WTC11 (cell line): ENCODE data around the gene MAEA. TPM values are rescaled to one million over a fixed set of nuclear protein-coding genes. Genes with fewer than 3 reads are reported as not detected.
A peak's percentile ranks its signal among the peaks of the same experiment; 100 is the strongest.

Experiments used
- ATAC-seq: fragments of 200-7000 bp; cut with Tn5 transposase; 2 replicates; pipeline ENCODE4 v1.10.0; 2021; ENCODE audit warnings: mild to moderate bottlenecking, moderate library complexity
- CTCF ChIA-PET: fragments of 300-600 bp; sonication (Branson Sonifier 250); formaldehyde crosslinking; loops from one replicate; lab custom pipeline; 2021; ENCODE audit warnings: antibody characterized with exemption; lab: Charles Lee
- POLR2A ChIA-PET: fragments of 350-600 bp; sonication (Branson Sonifier 250); formaldehyde crosslinking; loops from one replicate; lab custom pipeline; 2021; ENCODE audit warnings: antibody characterized with exemption; lab: Charles Lee
- DNase-seq: peaks from one replicate; pipeline ENCODE4 v3.0.0; 2021; ENCODE audit warnings: low spot score
- H3K27ac Mint-ChIP-seq: 2 replicates; pipeline ENCODE4 v1.8.0; 2021; ENCODE audit warnings: mixed read lengths
- H3K27me3 Mint-ChIP-seq: 2 replicates; pipeline ENCODE4 v1.8.0; 2021; ENCODE audit warnings: low read depth, mild to moderate bottlenecking, moderate library complexity, mixed read lengths
- H3K36me3 Mint-ChIP-seq: 2 replicates; pipeline ENCODE4 v1.8.0; 2021; ENCODE audit warnings: mixed read lengths
- H3K4me1 Mint-ChIP-seq: 2 replicates; pipeline ENCODE4 v1.8.0; 2022; ENCODE audit warnings: mixed read lengths
- H3K4me3 Mint-ChIP-seq: 2 replicates; pipeline ENCODE4 v1.8.0; 2021; ENCODE audit warnings: mild to moderate bottlenecking, moderate library complexity, mixed read lengths
- H3K9me3 Mint-ChIP-seq: 2 replicates; pipeline ENCODE4 v1.8.0; 2021; ENCODE audit warnings: mixed read lengths
- CDX4 ChIP-seq: fragments of 250-450 bp; sonication (Bioruptor Pico); IDR thresholded peaks from 2 replicates; pipeline ENCODE4 v1.9.0; 2021; ENCODE audit warnings: moderate library complexity, mild to moderate bottlenecking, inconsistent platforms, borderline replicate concordance
- E2F5 ChIP-seq: sonication (generic); formaldehyde crosslinking; IDR thresholded peaks from 2 replicates; pipeline ENCODE4 v1.8.1; 2022; ENCODE audit warnings: mild to moderate bottlenecking, moderate library complexity, missing genetic modification reagents
- ETV6 ChIP-seq: sonication (generic); formaldehyde crosslinking; IDR thresholded peaks from 2 replicates; pipeline ENCODE4 v1.8.1; 2022; ENCODE audit warnings: mild to moderate bottlenecking, missing genetic modification reagents
- GRHL2 ChIP-seq: fragments of 250-450 bp; sonication (Bioruptor Pico); IDR thresholded peaks from 2 replicates; pipeline ENCODE4 v1.8.0; 2022; ENCODE audit warnings: mild to moderate bottlenecking, moderate library complexity; ENCODE audit not compliant: insufficient replicate concordance, severe bottlenecking
- IRF2 ChIP-seq: sonication (generic); formaldehyde crosslinking; IDR thresholded peaks from 2 replicates; pipeline ENCODE4 v1.8.0; 2022; ENCODE audit warnings: low read depth, missing genetic modification reagents, borderline replicate concordance
- JUN ChIP-seq: sonication (generic); formaldehyde crosslinking; IDR thresholded peaks from 2 replicates; pipeline ENCODE4 v1.8.0; 2023; ENCODE audit warnings: mild to moderate bottlenecking, missing genetic modification reagents
- MXD4 ChIP-seq: fragments of 250-450 bp; sonication (Bioruptor Pico); IDR thresholded peaks from 2 replicates; pipeline ENCODE4 v1.8.0; 2021; ENCODE audit warnings: mild to moderate bottlenecking, moderate library complexity, borderline replicate concordance
- NR1H2 ChIP-seq: sonication (generic); formaldehyde crosslinking; IDR thresholded peaks from 2 replicates; pipeline ENCODE4 v1.9.0; 2021; ENCODE audit warnings: mild to moderate bottlenecking, moderate library complexity, missing genetic modification reagents
- SMAD3 ChIP-seq: sonication (generic); formaldehyde crosslinking; IDR thresholded peaks from 2 replicates; pipeline ENCODE4 v1.8.0; 2022; ENCODE audit warnings: missing genetic modification reagents, mild to moderate bottlenecking, borderline replicate concordance
- ZBTB43 ChIP-seq: sonication (generic); formaldehyde crosslinking; IDR thresholded peaks from 2 replicates; pipeline ENCODE4 v1.8.1; 2023; ENCODE audit warnings: mild to moderate bottlenecking, missing genetic modification reagents
- ZNF138 ChIP-seq: sonication (generic); formaldehyde crosslinking; conservative IDR thresholded peaks from 2 replicates; pipeline ENCODE4 v1.8.1; 2022; ENCODE audit warnings: mild to moderate bottlenecking, moderate library complexity, missing genetic modification reagents
- ZNF263 ChIP-seq: sonication (generic); formaldehyde crosslinking; IDR thresholded peaks from 2 replicates; pipeline ENCODE4 v1.8.1; 2022; ENCODE audit warnings: low read depth, mild to moderate bottlenecking, moderate library complexity, missing genetic modification reagents
- ZNF281 ChIP-seq: sonication (generic); formaldehyde crosslinking; IDR thresholded peaks from 2 replicates; pipeline ENCODE4 v1.8.0; 2023; ENCODE audit warnings: mild to moderate bottlenecking, missing genetic modification reagents
- ZNF512 ChIP-seq: sonication (generic); formaldehyde crosslinking; IDR thresholded peaks from 2 replicates; pipeline ENCODE4 v1.8.1; 2022; ENCODE audit warnings: missing genetic modification reagents, borderline replicate concordance
- ZNF671 ChIP-seq: fragments of 250-450 bp; sonication (Bioruptor Pico); IDR thresholded peaks from 2 replicates; pipeline ENCODE4 v1.8.0; 2021; ENCODE audit warnings: mild to moderate bottlenecking
- total RNA-seq: library from RNA; stranded (reverse); gene quantifications from 3 replicates; pipeline ENCODE4 v1.2.3, GENCODE V29; 2021
- TF ChIP-seq, protein P1 (sequence below): fragments of 250-450 bp; sonication (Bioruptor Pico); IDR thresholded peaks from 2 replicates; pipeline ENCODE4 v1.9.0; 2021; ENCODE audit warnings: mild to moderate bottlenecking, borderline replicate concordance

MAEA gene
- total RNA-seq, 1 experiment from 2014 or later: 86.9 TPM

DNA sequence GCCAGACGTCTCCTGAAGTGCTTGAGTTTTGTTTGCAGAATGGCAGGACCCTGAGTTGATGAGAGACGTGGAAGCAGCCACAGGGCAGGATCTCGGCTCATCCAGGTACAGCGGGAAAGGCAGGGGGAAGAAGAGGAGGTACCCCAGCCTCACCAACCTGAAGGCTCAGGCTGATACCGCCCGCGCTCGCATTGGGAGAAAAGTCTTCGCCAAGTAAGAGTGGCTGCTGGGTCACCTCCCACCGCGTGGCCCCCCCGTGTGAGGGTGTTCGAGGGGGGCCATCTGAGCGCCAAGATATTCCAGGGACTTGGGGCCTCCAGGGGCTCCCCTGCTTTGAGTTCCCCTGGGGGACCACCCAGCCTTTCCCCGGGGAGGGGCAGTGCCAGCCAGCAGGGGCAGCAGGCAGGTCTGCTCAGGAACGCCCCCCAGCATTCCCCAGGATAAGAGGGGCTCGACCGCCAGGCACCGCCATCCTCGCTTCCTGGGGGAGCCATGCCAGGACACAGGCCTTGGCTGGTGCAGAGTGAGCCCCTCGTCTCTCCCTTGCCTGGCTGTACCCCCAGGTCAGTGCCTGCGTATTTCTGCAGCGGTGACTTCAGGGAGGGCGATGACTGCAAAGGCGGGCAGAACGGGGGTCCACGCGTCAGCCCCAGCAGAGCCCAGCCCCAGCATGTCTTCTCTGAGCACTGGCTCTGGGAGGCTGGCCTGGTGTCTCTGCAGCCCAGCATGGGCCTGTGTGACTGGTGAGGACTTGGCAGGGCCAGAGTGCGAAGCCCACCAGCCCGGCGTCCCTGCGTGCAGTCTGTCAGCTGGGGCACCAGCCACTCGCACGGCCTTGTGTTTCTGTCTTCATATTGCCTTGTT is 94.3 kb downstream of the MAEA start:
- Mint-ChIP-seq H3K9me3 (peaks cover 11% of the 10 kb centered on the region), H3K27me3 (no peaks in the 10 kb centered on the region), H3K4me3 (no peak overlapping the region), H3K36me3 (peaks cover 17% of the 10 kb centered on the region), H3K4me1 (no peaks in the 10 kb centered on the region), H3K27ac (no peak overlapping the region)
- ATAC-seq: no peak
- ChIA-PET CTCF (no interaction called here), POLR2A (no interaction called here)
- TF ChIP-seq SMAD3 (CRISPR knock-in tag) (no peak), ZNF671 (CRISPR knock-in tag) (no peak), ZBTB43 (CRISPR knock-in tag) (no peak), NR1H2 (CRISPR knock-in tag) (no peak), ZNF281 (CRISPR knock-in tag) (no peak), ZNF512 (CRISPR knock-in tag) (no peak), ZNF138 (CRISPR knock-in tag) (no peak), MXD4 (CRISPR knock-in tag) (no peak), E2F5 (CRISPR knock-in tag) (no peak), IRF2 (CRISPR knock-in tag) (no peak)
- peak; percentile 8 for DNase-seq

DNA sequence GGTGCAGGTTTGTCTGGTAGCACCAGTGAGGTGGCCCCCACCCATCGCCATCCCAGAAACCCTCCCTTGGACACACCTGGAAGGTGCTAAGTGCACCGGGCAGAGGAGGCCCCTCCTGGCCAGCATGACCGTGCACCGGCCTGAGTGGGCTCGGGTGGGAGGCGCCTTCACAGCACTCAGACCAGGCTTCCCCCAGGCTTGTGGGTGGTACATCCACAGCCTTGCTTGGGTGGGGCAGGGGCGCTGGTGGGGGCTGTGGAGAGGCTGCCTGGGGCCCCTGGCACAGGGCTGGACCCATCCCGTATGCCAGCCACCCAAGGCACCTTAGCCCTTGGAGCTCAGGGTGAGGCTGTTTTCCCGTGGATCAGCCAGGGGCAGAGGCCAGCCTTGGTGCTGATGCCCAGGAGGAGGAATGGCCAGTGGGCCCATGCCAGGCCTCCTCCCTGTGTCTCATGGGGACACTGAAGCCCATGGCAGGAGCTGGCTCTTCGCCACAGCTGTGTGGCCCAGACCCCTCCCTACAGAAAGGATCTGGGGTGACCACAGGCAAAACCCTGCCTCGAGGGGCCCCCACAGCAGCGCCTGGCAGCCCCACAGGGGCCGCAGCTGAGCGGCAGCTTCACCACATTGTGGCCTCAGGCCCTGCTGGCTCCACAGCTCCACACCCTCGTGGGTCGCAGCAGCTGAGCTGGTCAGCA is 95.1 kb downstream of the MAEA start:
- ChIA-PET POLR2A (no interaction called here), CTCF (no interaction called here)
- ATAC-seq (no peak), DNase-seq (peak; percentile 6)
- H3K4me1 Mint-ChIP-seq: no peaks in the 10 kb centered on the region
- no peaks in the 10 kb centered on the region for H3K27me3 Mint-ChIP-seq
- H3K4me3 Mint-ChIP-seq: no peak overlapping the region
- H3K36me3 Mint-ChIP-seq: peaks cover 18% of the 10 kb centered on the region
- H3K9me3 Mint-ChIP-seq: peaks cover 14% of the 10 kb centered on the region
- H3K27ac Mint-ChIP-seq: no peak overlapping the region
- TF ChIP-seq ZNF263 (no peak), ETV6 (no peak), GRHL2 (CRISPR knock-in tag) (no peak), CDX4 (CRISPR knock-in tag) (no peak), JUN (CRISPR knock-in tag) (no peak), SMAD3 (CRISPR knock-in tag) (no peak)
- TF ChIP-seq, protein P1, sequence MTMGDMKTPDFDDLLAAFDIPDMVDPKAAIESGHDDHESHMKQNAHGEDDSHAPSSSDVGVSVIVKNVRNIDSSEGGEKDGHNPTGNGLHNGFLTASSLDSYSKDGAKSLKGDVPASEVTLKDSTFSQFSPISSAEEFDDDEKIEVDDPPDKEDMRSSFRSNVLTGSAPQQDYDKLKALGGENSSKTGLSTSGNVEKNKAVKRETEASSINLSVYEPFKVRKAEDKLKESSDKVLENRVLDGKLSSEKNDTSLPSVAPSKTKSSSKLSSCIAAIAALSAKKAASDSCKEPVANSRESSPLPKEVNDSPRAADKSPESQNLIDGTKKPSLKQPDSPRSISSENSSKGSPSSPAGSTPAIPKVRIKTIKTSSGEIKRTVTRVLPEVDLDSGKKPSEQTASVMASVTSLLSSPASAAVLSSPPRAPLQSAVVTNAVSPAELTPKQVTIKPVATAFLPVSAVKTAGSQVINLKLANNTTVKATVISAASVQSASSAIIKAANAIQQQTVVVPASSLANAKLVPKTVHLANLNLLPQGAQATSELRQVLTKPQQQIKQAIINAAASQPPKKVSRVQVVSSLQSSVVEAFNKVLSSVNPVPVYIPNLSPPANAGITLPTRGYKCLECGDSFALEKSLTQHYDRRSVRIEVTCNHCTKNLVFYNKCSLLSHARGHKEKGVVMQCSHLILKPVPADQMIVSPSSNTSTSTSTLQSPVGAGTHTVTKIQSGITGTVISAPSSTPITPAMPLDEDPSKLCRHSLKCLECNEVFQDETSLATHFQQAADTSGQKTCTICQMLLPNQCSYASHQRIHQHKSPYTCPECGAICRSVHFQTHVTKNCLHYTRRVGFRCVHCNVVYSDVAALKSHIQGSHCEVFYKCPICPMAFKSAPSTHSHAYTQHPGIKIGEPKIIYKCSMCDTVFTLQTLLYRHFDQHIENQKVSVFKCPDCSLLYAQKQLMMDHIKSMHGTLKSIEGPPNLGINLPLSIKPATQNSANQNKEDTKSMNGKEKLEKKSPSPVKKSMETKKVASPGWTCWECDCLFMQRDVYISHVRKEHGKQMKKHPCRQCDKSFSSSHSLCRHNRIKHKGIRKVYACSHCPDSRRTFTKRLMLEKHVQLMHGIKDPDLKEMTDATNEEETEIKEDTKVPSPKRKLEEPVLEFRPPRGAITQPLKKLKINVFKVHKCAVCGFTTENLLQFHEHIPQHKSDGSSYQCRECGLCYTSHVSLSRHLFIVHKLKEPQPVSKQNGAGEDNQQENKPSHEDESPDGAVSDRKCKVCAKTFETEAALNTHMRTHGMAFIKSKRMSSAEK (CRISPR knock-in tag): no peak
